Gastrocnemius medialis (tissue), 4 donors: Measurements from ENCODE around the gene RBM38.

Experiments
- CTCF ChIP-seq, 5 experiments: fragments of 450-650 bp in 3 of 5; fragments of 200-600 bp in 2 of 5; sonication (generic) in 2 of 5; IDR thresholded peaks in 4 of 5; conservative IDR thresholded peaks in 1 of 5; 1 replicate in 4 of 5; 2 replicates in 1 of 5; pipeline ENCODE4 v1.5.1; 2016 to 2019; ENCODE audit warnings: antibody characterized with exemption in 5 of 5, mild to moderate bottlenecking in 3 of 5, moderate library complexity in 3 of 5
- POLR2A ChIP-seq, 2 donors: fragments of 450-650 bp; IDR thresholded peaks; one replicate each; pipeline ENCODE4 v1.6.1; 2017; ENCODE audit warnings: antibody characterized with exemption in 2 of 2, mild to moderate bottlenecking in 2 of 2, moderate library complexity in 2 of 2

GRCh38 chr20:57457243-57458095, 66.3 kb downstream of the RBM38 start:
- TF ChIP-seq CTCF (IDR thresholded peaks at IDR 0.05 in 4 of 5, conservative IDR thresholded peaks at IDR 0.05 in 1 of 5) (no peak), POLR2A (IDR thresholded peaks at IDR 0.05) (peak in 1 of 2 donors; percentile 15)
